HG03342 (cell line): ENCODE data around the gene SLC40A1.

Experiments used
- ATAC-seq: cut with Tn5 transposase; IDR thresholded peaks from one replicate; pipeline ENCODE4 v1.9.1; 2021; ENCODE audit warnings: mild to moderate bottlenecking, moderate library complexity; ENCODE audit not compliant: unreplicated experiment

Gene SLC40A1

GRCh38 chr2:189570570-189571031 is 10.0 kb downstream of the SLC40A1 start:
- no peak for ATAC-seq

GRCh38 chr2:189569295-189569910 is 11.2 kb downstream of the SLC40A1 start:
- peak; percentile 69 for ATAC-seq

GRCh38 chr2:189566046-189566445 is 14.5 kb downstream of the SLC40A1 start:
- no peak for ATAC-seq

GRCh38 chr2:189561371-189562038 is 19.1 kb downstream of the SLC40A1 start:
- ATAC-seq, result no peak

- no peak for ATAC-seq
Observed at GRCh38 chr2:189560273-189560586, 20.4 kb downstream of the SLC40A1 start.

- no peak for ATAC-seq
Observed at GRCh38 chr2:189559579-189560272, 20.9 kb downstream of the SLC40A1 start.

DNA sequence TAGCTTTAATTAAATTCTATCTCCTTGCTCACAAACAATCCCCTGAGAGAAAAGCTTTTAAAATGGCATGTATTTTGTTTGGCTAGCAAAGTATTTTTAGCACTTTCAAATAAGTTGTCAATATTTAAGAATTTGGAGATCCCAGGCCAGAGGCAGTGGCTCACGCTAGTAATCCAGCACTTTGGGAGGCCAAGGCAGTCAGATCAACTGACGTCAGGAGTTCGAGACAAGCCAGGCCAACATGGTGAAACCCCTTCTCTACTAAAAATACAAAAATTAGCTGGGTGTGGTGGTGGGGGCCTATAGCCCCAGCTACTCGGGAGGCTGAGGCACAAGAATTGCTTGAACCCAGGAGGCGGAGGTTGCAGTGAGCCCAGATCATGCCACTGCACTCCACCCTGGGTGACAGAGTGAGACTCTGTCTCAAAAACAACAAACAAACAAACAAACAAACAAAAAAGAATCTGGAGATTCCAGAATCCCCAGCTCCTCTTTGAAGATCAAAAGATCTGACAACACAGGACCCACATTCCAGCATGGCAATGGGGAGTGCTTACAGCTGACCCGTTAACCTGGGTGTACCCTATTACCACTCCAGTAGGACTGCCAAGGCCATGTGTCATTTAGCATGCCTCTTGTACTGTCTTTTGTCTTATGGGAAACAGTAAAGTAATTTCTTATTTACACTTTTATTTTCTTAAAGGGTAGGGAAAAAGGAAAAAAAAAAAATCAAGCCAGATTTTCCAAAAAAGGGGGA is 21.9 kb downstream of the SLC40A1 start:
- ATAC-seq, result no peak

GRCh38 chr2:189557373-189557772 is 23.2 kb downstream of the SLC40A1 start:
- no peak for ATAC-seq

DNA sequence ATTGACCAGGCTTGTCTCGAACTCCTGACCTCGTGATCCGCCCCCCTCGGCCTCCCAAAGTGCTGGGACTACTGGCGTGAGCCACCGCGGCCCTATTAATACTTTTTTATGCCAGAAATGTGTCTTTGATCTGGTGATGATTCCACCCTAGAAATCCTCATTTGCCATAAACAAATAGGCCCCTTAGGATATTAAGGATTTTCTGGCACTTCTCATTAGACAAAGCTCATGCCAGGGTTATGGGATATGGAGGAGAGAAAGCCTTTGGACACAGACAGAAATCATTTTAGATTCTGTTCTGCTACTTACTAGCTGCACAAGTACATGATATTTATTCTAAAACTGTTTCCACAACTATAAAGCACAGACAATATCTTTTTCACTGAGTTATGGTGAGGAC is 24.1 kb downstream of the SLC40A1 start:
- no peak for ATAC-seq

- no peak for ATAC-seq
Observed at GRCh38 chr2:189555232-189555631, 25.4 kb downstream of the SLC40A1 start.

- no peak for ATAC-seq
Observed at GRCh38 chr2:189553504-189554088, 27.0 kb downstream of the SLC40A1 start.

DNA sequence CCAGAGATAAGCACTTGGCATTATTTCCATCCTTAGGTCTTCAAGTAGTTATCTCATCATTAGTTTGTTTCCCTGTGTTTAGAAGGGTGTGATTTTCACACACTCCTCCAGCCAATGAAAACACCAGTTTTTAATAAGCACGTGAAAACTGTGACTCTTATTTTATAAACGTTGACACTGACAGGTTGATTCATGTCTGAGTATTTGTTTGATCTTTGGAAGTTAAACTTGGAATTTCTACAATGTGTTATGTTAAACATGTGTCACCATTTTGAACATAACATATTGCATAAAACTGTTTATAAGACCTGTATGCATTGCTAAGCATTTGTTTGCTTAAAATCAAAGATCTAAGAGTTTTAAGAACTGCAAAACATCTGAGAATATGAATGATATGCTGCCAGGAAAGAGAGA is 27.6 kb downstream of the SLC40A1 start:
- no peak for ATAC-seq

GRCh38 chr2:189552334-189552990 is 28.1 kb downstream of the SLC40A1 start:
- no peak for ATAC-seq

DNA sequence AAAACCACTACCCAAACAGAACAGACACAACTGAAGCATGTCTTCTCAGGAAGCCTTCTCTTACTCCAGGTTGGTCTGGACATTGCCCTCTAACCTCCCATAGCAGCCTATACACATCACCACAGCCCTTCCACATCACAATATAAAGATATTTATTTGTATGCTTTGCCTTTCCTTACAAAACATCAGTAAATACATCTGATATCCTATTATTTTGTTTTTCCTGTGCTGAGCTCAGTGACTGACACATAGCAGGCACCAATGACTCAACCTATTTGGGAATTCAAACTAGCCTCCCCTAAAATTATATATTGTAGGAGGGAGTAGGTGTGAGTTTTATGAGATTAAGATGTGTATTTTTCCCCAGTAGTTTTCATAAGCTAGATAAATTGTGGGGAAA is 28.8 kb downstream of the SLC40A1 start:
- no peak for ATAC-seq

- no peak for ATAC-seq
Observed at GRCh38 chr2:189549449-189549832, 31.1 kb downstream of the SLC40A1 start.

GRCh38 chr2:189548666-189549448 is 31.7 kb downstream of the SLC40A1 start:
- no peak for ATAC-seq

DNA sequence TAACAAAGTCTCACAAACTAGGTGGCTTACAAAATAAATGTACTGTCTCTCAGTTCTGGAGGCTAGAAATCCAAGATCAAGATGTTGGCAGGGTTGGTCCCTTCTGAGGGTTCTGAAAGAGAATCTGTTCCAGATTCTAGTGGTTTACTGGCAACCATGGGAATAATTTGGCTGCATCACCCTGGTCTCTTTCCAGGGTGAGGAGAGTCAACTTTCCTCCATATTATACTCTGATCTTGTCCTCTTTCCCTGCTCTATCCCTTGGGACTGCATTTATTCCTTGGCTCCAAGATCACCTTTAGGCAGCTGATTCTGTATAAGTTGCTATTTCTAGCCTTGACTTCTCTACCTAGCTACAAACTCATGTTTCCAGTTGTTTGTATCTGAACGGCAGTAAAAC is 35.2 kb downstream of the SLC40A1 start:
- ATAC-seq, result no peak

- ATAC-seq, result no peak
Observed at GRCh38 chr2:189544318-189545042, 36.1 kb downstream of the SLC40A1 start.

GRCh38 chr2:189543367-189543766 is 37.2 kb downstream of the SLC40A1 start:
- ATAC-seq, result no peak
